ENCODE data around the gene INO80B.

GRCh38 chr2:74439803-74440377 lies 15.0 kb upstream of the INO80B start:
- no peak for TF ChIP-seq CTCF (conservative IDR thresholded peaks at IDR 0.05 in 1 of 2, IDR thresholded peaks at IDR 0.05 in 1 of 2; ENCODE audit: low read depth in 1 of 2, low read length in 2 of 2)
- no peak for TF ChIP-seq EZH2 (IDR thresholded peaks at IDR 0.05; ENCODE audit: low read length, missing control alignments)

Data from fibroblast of lung (primary cell).